NCI-H446 treated with DMSO at 0.1 percent for 48 hours (cell line): Measurements from ENCODE around the gene CRTAC1.
A peak's percentile ranks its signal among the peaks of the same experiment; 100 is the strongest.

Experiments
- DNase-seq: peaks from one replicate; lab custom pipeline; 2025; lab: John Stamatoyannopoulos, UW

The CRTAC1 gene

GRCh38 chr10:97898429-97898828 lies 132.0 kb downstream of the CRTAC1 start:
- no peak for DNase-seq

- no peak for DNase-seq
These were observed 133.6 kb downstream of the CRTAC1 start for GRCh38 chr10:97896756-97897358.

GRCh38 chr10:97895915-97896314 lies 134.5 kb downstream of the CRTAC1 start:
- no peak for DNase-seq

- DNase-seq, result no peak
These were observed 135.3 kb downstream of the CRTAC1 start for GRCh38 chr10:97895084-97895483.

GRCh38 chr10:97894092-97894491 lies 136.3 kb downstream of the CRTAC1 start:
- no peak for DNase-seq

- DNase-seq, result no peak
These were observed 137.5 kb downstream of the CRTAC1 start for GRCh38 chr10:97892939-97893338.

- no peak for DNase-seq
These were observed 137.9 kb downstream of the CRTAC1 start for GRCh38 chr10:97892506-97892905.

GRCh38 chr10:97891497-97892167 lies 138.8 kb downstream of the CRTAC1 start:
- no peak for DNase-seq

GRCh38 chr10:97889461-97890265 lies 140.8 kb downstream of the CRTAC1 start:
- no peak for DNase-seq

- peak; percentile 51 for DNase-seq
These were observed 141.7 kb downstream of the CRTAC1 start for GRCh38 chr10:97888641-97889262.

- DNase-seq, result no peak
These were observed 142.3 kb downstream of the CRTAC1 start for GRCh38 chr10:97888134-97888533.

- no peak for DNase-seq
These were observed 143.0 kb downstream of the CRTAC1 start for GRCh38 chr10:97887399-97887798.

GRCh38 chr10:97886286-97886685 lies 144.1 kb downstream of the CRTAC1 start:
- DNase-seq, result no peak

GRCh38 chr10:97883092-97883485 lies 147.3 kb downstream of the CRTAC1 start:
- no peak for DNase-seq

- DNase-seq, result no peak
These were observed 148.0 kb downstream of the CRTAC1 start for GRCh38 chr10:97882142-97883091.

- no peak for DNase-seq
These were observed 150.3 kb downstream of the CRTAC1 start for GRCh38 chr10:97880109-97880508.

GRCh38 chr10:97879241-97879640 lies 151.2 kb downstream of the CRTAC1 start:
- DNase-seq, result no peak

GRCh38 chr10:97876402-97876801 lies 154.0 kb downstream of the CRTAC1 start:
- DNase-seq, result no peak

GRCh38 chr10:97875391-97875790 lies 155.0 kb downstream of the CRTAC1 start:
- DNase-seq, result no peak

- no peak for DNase-seq
These were observed 156.1 kb downstream of the CRTAC1 start for GRCh38 chr10:97874332-97874731.

- no peak for DNase-seq
These were observed 156.9 kb downstream of the CRTAC1 start for GRCh38 chr10:97873569-97873968.
